NCI-H2171 (cell line): ENCODE data around the gene CNST.

Source experiments
- DNase-seq: peaks from one replicate; lab custom pipeline; 2025; lab: John Stamatoyannopoulos, UW

The CNST gene, protein sequence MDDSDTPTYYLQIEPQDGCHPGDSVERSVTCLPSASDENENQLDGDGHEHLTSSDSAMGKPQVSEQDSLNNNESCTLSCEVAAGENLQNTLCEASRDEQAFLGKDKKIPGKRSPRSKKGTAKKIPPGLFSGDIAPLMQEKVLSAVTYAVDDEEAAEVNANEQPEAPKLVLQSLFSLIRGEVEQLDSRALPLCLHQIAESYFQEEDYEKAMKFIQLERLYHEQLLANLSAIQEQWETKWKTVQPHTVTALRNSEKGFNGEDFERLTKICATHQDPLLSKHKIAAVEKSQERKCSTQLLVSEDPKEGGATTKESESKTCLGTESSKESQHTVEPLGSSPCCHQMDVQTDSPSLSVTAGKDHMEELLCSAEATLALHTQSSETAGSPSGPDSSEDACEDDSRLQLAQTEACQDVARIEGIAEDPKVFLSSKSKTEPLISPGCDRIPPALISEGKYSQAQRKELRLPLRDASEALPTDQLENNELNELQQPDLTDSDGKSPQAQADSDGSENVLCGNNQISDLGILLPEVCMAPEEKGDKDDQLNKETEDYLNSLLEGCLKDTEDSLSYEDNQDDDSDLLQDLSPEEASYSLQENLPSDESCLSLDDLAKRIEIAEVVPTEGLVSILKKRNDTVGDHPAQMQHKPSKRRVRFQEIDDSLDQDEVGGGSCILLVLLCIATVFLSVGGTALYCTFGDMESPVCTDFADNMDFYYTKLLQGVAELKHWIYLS

GRCh38 chr1:246566128-246566812, at the start of gene CNST, which contains the start of gene TFB2M:
TSS of gene CNST (plus strand) at chr1:246566456. CDS start at chr1:246591563, 25,107 bp downstream.
TSS of gene TFB2M (minus strand) at chr1:246566261. CDS start at chr1:246566138, 123 bp downstream.
- peak; percentile 98 for DNase-seq

DNA sequence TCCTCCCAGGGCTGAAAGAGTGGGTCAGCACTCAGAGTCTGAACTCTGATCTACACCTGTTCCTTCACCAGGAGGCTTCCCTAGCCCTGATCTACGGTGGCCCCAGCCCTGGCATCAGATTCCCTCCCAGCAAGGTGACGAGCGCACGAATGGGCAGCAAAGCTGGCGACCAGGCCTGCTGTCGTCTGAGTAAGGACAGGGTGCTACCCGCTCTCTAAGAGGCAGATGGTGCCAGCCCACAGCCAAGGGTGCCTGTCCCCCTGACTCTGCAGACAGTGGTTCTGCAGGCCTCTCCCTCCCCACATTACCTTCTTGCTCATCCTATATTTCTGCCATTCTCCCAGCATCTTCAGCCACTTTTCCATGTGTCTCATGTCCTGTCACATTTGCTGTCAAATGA, 48.9 kb upstream of the CNST start:
- no peak for DNase-seq

DNA sequence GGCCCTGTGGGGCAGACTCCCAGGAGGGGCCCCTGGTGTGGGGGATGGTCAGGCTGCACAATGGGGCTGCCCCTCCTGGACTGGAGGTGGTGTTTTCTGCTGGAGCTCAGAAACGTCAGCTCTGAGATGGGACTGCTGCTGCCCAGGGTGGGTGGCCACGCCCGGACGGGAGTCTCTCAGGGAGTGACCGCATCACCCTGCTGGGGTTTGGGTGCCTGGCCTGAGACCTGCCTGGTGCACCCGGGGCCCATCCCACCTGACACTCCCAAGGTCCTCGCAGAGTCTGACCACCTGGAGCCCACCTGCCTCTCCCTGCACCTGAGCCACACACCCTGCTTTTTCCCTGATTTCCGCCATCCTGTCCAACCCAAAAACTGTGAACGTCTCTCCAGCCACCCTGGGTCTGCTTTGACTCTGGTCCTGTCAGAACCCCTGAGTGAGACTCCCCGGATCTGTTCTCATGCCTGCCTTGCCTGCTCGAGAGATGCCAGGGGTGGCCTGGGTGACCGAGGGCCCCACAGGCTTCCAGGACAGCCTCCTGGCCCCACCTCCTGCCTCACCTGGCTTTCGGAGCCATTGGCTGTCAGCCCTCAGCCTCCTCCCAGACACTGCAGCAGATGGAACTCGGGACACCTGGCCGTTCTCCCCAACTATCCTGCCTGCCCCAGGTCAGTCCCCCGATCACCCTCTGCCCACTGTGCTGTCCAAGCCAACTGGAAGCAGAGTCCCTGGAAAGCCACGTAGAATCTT, 47.6 kb upstream of the CNST start:
- no peak for DNase-seq

GRCh38 chr1:246519514-246519913, 46.7 kb upstream of the CNST start:
- no peak for DNase-seq

GRCh38 chr1:246526380-246526779, 39.9 kb upstream of the CNST start:
- DNase-seq, result no peak

- DNase-seq, result no peak
Observed at GRCh38 chr1:246526915-246527314, 39.3 kb upstream of the CNST start.

DNA sequence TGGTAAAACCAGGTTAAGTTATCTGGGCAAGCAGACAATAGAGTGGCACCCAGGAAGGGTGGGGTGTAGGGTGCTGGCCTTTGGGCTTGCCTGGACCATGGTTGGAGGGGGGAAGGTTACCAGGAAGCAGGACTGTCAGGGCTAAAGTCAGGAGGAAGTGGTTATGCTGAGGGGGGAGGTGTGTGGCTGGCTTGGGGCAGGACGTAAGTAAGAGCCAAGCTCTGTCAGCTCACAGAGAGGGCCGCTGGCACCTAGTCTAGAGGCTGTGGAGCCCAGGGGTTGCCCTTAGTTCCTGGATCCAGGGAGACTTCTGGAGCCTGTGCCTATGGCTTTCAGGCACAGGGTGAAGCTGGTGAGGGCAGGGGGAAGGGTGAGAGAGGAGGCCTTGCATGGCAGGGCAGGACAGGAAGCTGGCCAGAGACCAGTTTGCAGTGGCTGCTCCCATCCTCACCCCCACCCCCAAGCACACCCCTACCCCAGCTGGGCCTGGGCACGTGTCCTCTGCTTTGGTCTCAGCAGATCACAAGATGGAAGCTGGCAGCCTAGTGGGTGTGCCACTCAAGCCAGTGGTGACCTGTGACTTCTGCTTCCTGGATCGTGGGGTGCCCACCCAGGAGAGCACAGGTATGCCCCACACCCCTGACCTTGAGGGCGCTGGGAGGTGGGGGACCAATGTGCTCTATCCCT, 38.7 kb upstream of the CNST start:
- no peak for DNase-seq

DNA sequence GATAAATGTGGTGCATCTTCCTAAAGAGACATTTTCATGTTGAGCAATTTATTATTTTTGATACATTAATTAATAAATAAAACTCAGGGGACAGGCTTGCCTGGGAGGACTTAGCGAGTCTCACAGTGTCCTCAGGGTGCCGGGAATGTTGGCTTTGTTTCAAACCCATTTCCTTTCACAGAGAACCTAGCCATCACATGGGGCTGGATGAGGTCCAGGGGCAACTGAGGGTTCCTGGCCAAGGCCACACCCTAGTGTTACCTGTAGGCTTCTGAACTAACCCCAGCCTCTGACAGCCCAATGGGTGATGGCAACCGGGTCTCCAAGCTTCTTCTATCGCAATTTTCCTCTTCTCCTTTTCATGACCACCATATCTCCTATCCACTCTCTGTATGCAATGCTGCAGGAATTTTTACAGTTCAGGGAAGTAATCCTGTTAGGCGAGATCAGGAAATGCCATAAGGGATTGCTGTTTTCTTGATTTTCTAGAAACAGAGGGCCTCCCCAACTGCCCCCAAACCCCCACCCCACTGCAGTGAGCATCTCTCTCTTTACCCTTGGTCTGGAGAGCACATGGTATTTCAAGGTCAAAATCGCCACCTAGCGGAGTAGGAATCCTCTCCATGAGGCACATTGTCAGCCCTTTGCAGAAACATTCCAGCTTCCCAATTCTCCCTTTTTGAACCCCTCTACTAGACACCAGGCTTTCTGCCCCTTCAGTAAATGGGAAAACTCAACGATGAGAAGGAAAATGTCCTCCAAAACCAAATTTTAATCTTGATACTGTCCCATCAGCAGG, 37.1 kb upstream of the CNST start:
- no peak for DNase-seq

- DNase-seq, result no peak
Observed at GRCh38 chr1:246530482-246530881, 35.8 kb upstream of the CNST start.

- DNase-seq, result no peak
Observed at GRCh38 chr1:246532519-246532918, 33.7 kb upstream of the CNST start.

DNA sequence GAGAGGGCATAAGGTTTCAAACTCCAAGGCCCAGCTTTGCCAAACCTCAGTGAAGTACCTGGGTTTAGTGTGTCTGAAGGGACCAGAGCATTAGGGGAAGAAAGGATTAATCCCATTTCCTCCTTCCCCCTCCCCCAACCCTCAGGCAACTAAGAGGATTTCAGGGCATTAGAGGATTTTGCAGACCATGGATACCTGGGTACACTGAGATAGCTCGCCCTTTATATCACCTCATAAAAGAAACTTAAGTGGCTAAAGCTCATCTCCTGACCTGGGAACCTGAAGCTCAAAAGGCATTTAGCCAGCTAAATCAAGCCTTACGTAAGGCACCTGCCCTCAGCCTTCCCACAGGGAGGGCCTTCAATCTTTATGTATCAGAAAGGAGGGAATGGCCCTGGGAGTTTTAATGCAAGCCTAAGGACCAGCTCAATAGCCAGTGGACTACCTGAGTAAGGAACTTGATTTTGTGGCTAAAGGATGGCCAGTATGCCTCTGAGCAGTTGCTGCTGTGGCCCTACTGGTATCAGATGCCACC, 32.8 kb upstream of the CNST start:
- no peak for DNase-seq

- DNase-seq, result no peak
Observed at GRCh38 chr1:246534114-246534513, 32.1 kb upstream of the CNST start.

GRCh38 chr1:246537441-246537840, 28.8 kb upstream of the CNST start:
- DNase-seq, result no peak

DNA sequence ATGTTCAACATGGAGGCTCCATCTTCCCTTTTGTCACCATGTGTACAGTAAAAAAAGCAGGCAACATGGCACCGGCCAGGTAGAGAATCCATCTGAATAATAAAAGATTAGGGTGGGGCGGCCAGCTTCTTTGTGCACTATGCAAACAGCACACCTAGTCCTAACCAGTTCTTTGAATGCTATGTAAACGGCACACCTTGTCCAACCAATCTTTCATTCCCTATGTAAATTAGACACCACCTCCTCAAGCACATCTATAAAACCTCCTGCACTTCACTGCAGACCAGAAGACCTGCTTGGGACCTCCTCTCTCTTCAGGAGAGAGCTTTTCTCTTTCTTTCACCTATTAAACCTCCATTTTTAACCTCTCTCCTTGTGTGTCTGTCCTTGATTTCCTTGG, 28.4 kb upstream of the CNST start:
- DNase-seq, result no peak

DNA sequence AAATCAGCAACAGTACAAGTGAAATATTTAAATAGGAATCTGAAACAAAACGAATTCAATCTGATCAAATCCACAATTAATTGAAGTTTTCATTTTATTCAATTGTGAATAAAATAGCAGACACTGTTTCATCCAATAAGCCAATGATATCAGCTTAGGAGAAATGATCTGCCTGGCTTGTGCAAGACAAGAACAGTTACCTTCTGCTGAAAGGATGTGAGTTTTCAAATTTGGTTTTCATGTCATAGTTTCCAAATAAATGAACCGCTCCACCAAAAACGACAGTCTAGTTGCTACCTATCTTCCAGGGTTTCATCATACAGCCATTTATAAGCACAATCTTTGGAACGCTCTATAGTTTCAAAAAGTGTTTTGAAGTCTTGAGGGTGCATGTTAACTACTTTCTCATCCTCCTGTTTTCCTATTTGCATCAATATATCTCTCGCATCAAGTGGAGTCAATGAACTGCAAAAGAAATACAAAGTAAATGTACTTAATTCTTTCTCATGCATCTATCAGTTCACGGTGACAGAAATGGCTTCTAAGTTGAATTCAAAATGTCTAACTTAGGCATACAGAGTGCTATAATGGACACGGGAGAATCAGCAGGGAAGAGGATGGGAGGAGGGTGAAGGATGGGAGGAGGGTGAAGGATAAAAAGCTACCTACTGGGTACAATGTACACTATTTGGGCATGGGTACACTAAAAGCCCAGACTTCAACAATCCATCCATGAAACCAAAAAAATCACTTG, 25.3 kb upstream of the CNST start:
- DNase-seq, result no peak

GRCh38 chr1:246544001-246544400, 22.3 kb upstream of the CNST start:
- no peak for DNase-seq

DNA sequence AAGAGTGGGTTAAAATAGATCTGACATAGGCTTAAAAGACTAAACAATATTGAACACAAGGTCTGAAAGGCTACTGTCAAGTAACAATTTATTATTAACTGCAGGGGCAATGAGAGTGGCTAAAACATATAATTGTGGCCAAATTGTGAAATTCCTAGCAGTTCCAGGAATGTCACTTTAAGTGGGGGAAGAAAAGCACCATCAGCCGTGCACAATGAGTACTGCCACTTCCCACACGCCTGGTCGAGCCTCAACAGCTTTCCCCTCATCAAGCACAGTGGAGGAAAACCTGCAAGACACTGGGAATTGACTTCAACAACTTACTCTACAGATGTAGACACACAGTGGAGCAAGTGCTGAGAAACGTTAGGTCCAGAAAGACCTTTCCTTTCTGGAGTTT, 16.6 kb upstream of the CNST start:
- no peak for DNase-seq

DNA sequence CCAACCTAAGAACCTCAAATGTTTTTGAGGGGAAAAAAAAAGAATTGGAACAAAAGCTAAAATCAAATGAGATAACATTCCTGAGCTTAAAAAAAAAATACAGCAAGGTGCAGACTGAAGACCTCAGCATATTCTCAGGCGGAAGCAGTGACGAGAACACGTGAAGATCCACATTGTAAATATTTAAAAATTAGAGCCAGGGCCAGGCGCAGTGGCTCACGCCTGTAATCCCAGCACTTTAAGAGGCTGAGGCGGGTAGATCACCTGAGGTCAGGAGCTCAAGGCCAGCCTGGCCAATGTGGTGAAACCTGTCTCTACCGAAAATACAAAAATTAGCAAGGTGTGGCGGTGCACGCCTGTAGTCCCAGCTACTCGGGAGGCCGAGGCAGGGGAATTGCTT, 15.9 kb upstream of the CNST start:
- DNase-seq, result no peak

- DNase-seq, result no peak
Observed at GRCh38 chr1:246552110-246552509, 14.1 kb upstream of the CNST start.

DNA sequence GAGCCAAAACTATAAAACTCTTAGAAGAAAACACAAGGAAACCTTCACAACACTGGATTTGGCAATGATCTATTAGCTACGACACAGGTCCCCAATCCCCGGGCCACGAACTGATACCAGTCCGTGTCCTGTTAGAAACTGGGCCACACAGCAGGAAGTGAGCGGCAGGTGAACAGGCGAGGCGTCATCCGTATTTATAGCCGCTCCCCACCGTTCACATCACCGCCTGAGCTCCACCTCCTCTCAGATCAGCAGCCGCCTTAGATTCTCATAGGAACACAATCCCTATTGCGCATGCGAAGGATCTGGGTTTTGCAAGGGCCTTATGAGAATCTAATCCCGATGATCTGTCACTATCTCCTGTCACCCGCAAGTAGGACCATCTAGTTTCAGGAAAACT, 12.1 kb upstream of the CNST start:
- no peak for DNase-seq
